Activated naive CD4-positive, alpha-beta T cell treated with anti-CD3 and anti-CD28 coated beads for 36 hours (primary cell): Measurements from ENCODE around the gene NGEF. TPM values are rescaled to one million over a fixed set of nuclear protein-coding genes. Genes with fewer than 3 reads are reported as not detected.

Experiments
- CTCF ChIA-PET: fragments of 350-600 bp; sonication (Branson Sonifier 250); formaldehyde crosslinking; loops from one replicate; lab custom pipeline; 2021; ENCODE audit warnings: antibody characterized with exemption; lab: Charles Lee
- DNase-seq: peaks from one replicate; pipeline ENCODE4 v3.0.0-alpha.2; 2020
- H3K27ac Mint-ChIP-seq: one replicate; pipeline ENCODE4 v1.8.0; 2021; ENCODE audit warnings: mild to moderate bottlenecking, mixed read lengths
- H3K27me3 Mint-ChIP-seq: one replicate; pipeline ENCODE4 v1.8.0; 2021; ENCODE audit warnings: low read depth, mixed read lengths
- H3K36me3 Mint-ChIP-seq: one replicate; pipeline ENCODE4 v1.8.0; 2021; ENCODE audit warnings: low read depth, mixed read lengths
- H3K4me1 Mint-ChIP-seq: one replicate; pipeline ENCODE4 v1.8.0; 2021; ENCODE audit warnings: low read depth, mixed read lengths
- H3K4me3 Mint-ChIP-seq: one replicate; pipeline ENCODE4 v1.8.0; 2021; ENCODE audit warnings: mild to moderate bottlenecking, moderate library complexity, mixed read lengths
- H3K9me3 Mint-ChIP-seq: one replicate; pipeline ENCODE4 v1.8.0; 2021; ENCODE audit warnings: mixed read lengths
- intact Hi-C: fragments of 100-400 bp; cut with micrococcal nuclease; formaldehyde crosslinking; loops from one replicate; pipeline ENCODE4 v1.15.1; 2023
- total RNA-seq, 2 experiments: library from RNA; stranded (reverse); gene quantifications; one replicate each; pipeline ENCODE4 v1.2.3, GENCODE V29; 2021

The NGEF gene
- total RNA-seq, 2 experiments from 2014 or later = 0.12 TPM; not detected in 1

DNA sequence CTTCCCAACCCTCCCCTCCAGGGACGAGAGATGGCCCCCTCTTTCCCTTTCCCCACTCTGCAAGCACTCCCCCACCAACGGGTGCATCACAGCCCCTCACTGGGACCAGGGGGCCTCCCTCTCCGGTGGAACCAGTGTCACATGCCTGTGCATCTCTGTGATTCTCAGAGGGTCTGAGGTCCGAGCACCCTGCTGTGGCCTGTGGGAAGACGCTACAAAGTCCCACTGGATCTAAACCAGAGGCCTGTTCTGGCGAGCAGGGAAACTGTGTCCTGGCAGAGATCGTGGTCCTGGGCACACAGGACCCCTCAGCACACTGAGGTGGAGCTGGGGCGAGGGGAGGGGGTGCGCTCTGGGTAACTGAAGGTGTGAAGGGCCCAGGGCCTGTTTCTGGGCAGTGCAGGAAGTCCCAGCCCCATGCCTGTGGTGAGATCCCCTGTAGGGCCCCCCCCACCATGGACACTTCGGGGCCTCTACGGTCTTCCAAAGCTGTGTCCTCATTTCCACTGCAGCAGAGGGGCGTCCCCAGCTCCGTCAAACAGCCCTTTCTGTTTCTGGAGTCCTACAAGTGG, 135.0 kb downstream of the NGEF start:
- no peak for DNase-seq
- H3K36me3 Mint-ChIP-seq = no peaks in the 10 kb centered on the region
- CTCF ChIA-PET = no interaction called here
- no peak overlapping the region for H3K27ac Mint-ChIP-seq
- H3K9me3 Mint-ChIP-seq = no peaks in the 10 kb centered on the region
- peaks cover 20% of the 10 kb centered on the region for H3K27me3 Mint-ChIP-seq
- H3K4me3 Mint-ChIP-seq = peak overlapping the region; percentile 58
- intact Hi-C loops = loop anchor here (2.0 kb wide), 1 partner anchor 177 kb away; no protein-coding TSS in a partner anchor
- peaks cover 8% of the 10 kb centered on the region for H3K4me1 Mint-ChIP-seq

DNA sequence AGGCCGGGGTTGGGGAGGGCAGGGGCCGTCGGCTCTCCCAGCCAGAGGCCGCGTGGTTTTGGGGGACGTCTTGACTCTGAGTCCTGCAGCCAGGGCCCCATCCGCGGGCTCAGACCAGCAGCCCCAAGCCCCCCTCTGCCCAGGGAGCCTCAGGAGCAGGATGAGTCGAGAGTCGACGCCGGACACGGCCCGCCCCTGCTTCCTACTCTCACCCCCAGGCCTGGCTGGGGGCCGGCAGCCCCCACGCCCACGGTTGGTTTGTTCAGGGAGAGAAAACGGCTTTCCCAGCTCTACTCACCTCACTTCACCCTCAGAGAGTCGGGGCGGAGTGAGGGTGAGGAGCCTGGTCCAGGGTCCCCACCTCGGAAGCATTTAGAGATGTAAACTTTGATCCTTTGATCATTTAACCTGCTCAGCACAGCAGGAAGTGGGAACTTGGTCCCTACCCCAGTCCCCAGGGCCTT, 136.0 kb downstream of the NGEF start:
- Mint-ChIP-seq H3K27ac (no peak overlapping the region), H3K36me3 (no peaks in the 10 kb centered on the region), H3K27me3 (peaks cover 20% of the 10 kb centered on the region), H3K4me3 (peak overlapping the region; percentile 45), H3K9me3 (no peaks in the 10 kb centered on the region), H3K4me1 (peaks cover 8% of the 10 kb centered on the region)
- CTCF ChIA-PET = interaction anchor here (0.7 kb wide), 1 partner anchor 178 kb away, joined by 4 read pairs; no protein-coding TSS in a partner anchor
- DNase-seq = no peak
- intact Hi-C loops = loop anchor here (2.0 kb wide), 1 partner anchor 178 kb away; no protein-coding TSS in a partner anchor

DNA sequence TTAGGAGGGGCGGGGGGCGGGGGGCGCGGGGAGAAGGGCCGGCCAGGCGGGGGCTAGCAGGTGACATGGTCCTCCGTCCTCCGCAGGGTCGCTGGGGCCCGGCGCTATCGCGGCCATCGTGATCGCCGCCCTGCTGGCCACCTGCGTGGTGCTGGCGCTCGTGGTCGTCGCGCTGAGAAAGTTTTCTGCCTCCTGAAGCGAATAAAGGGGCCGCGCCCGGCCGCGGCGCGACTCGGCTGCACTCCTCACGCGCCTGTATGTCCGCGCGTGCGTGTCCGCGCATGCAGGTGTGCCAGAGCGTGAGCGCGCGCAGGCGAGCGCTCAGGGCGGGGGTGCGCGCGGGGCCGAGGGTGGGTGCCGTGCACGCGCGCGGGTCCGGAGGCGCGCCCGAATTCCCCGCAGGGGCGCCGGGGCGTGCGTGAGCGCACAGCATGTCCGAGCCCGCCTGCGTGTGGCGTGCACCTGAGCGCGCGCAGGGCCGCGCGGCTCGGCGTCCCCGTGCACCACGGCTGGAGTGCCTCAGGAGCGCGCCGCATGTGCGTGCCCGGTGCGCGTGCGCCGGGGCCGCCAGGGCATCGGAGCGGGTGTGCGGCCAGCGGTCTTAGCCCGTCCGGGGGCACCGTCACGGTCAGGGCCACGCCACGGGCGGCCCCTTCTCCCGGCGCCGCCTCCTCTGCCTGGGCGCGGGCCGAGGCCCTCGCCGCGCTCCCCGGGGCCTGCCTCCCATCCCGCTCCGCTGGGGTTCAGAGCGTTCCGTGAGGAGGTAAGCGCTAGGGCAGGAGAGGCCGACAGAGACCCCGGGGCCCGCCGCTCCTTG, 136.7 kb downstream of the NGEF start:
- intact Hi-C loops = loop anchor here (2.0 kb wide), 1 partner anchor 178 kb away; no protein-coding TSS in a partner anchor
- peak; percentile 19 for DNase-seq
- peaks cover 8% of the 10 kb centered on the region for H3K4me1 Mint-ChIP-seq
- CTCF ChIA-PET = no interaction called here
- H3K36me3 Mint-ChIP-seq = no peaks in the 10 kb centered on the region
- peak overlapping the region; percentile 39 for H3K4me3 Mint-ChIP-seq
- H3K27me3 Mint-ChIP-seq = peaks cover 20% of the 10 kb centered on the region
- no peaks in the 10 kb centered on the region for H3K9me3 Mint-ChIP-seq
- no peak overlapping the region for H3K27ac Mint-ChIP-seq

DNA sequence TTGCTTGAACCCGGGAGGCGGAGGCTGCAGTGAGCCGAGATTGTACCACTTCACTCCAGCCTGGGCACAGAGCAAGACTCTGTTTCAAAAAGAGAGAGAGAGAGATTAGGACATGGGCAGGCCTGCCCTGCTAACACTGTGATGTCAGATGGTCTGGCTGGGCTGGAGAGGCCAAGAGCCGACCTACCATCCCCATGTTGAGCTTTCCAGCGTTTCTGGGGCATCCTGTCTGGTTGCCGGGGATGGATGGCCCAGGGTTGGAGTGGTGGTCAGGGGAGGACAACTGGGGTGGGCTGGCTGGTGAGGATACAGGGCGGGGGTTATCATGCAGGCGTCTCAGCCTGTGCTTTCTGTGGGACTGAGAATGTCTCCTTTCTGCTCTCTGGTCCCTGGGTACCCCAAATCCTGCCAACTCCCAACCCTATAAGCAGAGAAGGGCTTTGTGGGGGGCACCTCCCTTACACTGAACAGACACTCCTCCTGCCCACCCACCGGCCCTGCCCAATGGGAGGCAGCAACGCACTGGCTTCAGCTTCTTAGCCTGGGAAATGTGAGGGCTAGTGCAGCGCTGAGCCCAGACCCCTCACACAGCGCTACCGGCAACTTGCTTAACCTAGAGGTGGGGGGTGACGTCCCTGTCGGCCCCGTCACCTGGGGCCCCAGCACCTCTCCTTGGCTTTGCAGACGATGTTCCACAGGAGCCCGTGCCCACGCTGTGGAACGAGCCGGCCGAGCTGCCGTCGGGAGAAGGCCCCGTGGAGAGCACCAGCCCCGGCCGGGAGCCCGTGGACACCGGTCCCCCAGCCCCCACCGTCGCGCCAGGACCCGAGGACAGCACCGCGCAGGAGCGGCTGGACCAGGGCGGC, 137.6 kb downstream of the NGEF start:
- H3K27ac Mint-ChIP-seq = no peak overlapping the region
- CTCF ChIA-PET = no interaction called here
- H3K9me3 Mint-ChIP-seq = no peaks in the 10 kb centered on the region
- peak overlapping the region; percentile 56 for H3K4me3 Mint-ChIP-seq
- peaks cover 8% of the 10 kb centered on the region for H3K4me1 Mint-ChIP-seq
- H3K27me3 Mint-ChIP-seq = peaks cover 20% of the 10 kb centered on the region
- H3K36me3 Mint-ChIP-seq = no peaks in the 10 kb centered on the region
- DNase-seq = peak; percentile 10
- intact Hi-C loops = loop anchor here (2.0 kb wide), 1 partner anchor 179 kb away; no protein-coding TSS in a partner anchor

DNA sequence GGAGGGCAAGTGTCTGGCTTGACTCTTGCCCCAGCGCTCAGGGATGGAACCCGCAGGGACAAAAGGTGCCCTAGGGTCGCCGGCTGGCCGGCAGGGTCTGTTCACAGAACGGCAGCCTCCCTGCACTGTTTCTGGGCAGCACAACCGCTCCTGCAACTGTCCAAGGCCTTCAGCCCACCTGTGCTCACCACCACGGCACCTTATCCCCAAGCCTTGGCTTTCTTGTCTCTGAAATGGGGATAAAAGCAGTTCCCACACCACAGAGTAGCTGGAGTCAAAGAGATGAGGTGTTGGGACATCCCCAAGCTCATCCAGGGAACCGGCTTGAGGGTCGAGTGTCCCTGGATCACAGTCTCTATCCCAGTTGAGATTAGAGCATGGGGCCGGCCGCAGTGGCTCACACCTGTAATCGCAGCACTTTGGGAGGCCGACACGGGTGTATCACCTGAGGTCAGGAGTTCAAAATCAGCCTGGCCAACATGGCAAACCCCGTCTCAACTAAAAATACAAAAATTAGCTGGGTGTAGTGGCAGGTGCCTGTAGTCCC, 138.3 kb downstream of the NGEF start:
- intact Hi-C loops = no loop called here
- H3K9me3 Mint-ChIP-seq = no peaks in the 10 kb centered on the region
- peaks cover 20% of the 10 kb centered on the region for H3K27me3 Mint-ChIP-seq
- H3K36me3 Mint-ChIP-seq = no peaks in the 10 kb centered on the region
- H3K4me3 Mint-ChIP-seq = peak overlapping the region; percentile 56
- CTCF ChIA-PET = no interaction called here
- no peak overlapping the region for H3K27ac Mint-ChIP-seq
- no peak for DNase-seq
- peaks cover 8% of the 10 kb centered on the region for H3K4me1 Mint-ChIP-seq

DNA sequence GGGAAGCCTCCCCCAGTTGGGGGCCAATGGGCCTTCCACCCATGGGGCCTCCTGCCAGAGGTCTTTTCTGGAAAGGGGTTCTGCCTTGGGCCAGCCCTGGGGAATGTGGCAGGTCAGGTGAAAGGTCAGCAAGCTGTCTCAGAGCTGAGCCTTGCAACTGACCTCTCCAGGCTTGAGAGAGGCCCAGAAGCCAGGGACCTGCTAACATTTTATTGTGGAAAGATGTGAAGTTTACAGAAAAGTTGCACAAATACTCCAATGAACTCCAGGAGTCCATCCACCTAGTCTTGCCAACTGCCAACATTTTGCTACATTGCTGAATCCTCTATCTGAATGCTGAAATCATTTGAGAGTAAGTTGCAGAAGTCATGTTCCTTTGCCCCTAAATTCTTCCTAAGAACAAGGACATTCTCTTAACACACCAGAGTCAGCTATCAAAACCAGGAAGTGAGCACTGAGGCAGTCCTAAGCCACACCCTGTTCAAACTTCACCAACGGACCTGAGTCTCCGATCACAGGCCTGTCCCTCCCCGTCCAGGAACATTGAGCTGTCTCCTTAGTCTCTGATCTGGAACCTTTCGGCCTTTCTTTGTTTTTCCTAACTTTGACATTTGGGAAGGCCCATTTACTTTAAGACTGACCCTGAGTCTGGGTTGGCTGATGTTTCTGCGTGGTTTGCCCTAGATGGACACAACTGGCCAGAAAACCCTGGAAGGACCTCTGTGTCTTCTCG, 139.0 kb downstream of the NGEF start:
- Mint-ChIP-seq H3K4me3 (no peak overlapping the region), H3K27me3 (peaks cover 20% of the 10 kb centered on the region), H3K4me1 (peaks cover 8% of the 10 kb centered on the region), H3K36me3 (no peaks in the 10 kb centered on the region), H3K9me3 (no peaks in the 10 kb centered on the region), H3K27ac (no peak overlapping the region)
- intact Hi-C loops = no loop called here
- CTCF ChIA-PET = no interaction called here
- DNase-seq = no peak

DNA sequence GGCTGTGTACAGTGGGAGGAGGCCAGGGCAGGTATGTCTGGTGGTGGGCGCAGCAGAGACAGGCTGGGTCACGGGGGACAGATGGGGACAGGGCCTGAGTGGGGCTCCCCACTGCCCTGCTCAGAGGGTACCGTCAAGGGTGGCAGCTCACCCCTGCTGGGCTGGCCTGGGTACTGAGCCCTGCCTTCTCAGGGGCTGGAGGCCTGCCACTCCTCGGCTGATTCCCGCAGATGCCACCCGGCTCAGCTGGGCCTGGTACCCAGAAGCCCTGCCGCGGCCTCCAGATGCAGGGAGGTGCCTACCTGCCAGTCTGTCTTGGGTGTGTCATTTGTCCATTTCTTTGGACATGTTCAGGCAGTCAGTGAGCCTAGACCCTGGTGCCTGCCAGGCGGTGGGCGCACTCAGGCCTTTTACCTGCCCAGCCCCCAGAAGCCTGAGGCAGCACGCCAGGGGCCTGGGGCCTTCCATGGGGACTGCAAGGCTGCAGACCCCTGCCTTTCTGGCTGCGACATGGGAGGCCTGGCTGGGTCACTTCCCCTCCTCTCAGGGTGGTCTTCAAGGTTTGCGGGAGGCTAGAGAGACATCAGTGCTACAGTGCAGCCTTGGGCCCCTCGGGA, 139.7 kb downstream of the NGEF start:
- H3K27ac Mint-ChIP-seq = no peak overlapping the region
- no peaks in the 10 kb centered on the region for H3K36me3 Mint-ChIP-seq
- peaks cover 8% of the 10 kb centered on the region for H3K4me1 Mint-ChIP-seq
- no peaks in the 10 kb centered on the region for H3K9me3 Mint-ChIP-seq
- H3K27me3 Mint-ChIP-seq = peaks cover 20% of the 10 kb centered on the region
- no peak overlapping the region for H3K4me3 Mint-ChIP-seq
- CTCF ChIA-PET = no interaction called here
- no peak for DNase-seq
- intact Hi-C loops = no loop called here

DNA sequence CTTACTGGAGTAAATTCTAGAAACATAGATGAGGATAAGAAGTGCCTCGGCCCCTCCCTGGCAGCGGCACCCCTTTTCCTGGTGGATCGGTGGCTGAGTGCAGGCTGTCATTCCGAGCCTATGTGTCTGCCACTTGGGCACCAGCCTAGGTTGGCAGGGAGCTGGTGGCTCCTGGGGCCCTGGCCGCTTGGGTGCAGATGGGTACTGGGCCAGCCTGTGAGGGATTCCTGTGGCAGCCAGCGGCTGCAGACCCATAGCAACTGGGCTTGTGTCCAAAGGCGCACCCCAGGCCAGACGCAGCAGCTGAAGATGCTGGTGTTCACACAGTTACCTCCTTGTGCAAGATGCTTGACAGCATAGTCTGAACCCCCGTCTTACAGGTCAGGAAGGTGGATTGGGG, 140.2 kb downstream of the NGEF start:
- intact Hi-C loops = no loop called here
- Mint-ChIP-seq H3K4me3 (no peak overlapping the region), H3K27ac (no peak overlapping the region), H3K36me3 (no peaks in the 10 kb centered on the region), H3K27me3 (peaks cover 18% of the 10 kb centered on the region), H3K9me3 (no peaks in the 10 kb centered on the region), H3K4me1 (peaks cover 8% of the 10 kb centered on the region)
- no peak for DNase-seq
- CTCF ChIA-PET = no interaction called here

DNA sequence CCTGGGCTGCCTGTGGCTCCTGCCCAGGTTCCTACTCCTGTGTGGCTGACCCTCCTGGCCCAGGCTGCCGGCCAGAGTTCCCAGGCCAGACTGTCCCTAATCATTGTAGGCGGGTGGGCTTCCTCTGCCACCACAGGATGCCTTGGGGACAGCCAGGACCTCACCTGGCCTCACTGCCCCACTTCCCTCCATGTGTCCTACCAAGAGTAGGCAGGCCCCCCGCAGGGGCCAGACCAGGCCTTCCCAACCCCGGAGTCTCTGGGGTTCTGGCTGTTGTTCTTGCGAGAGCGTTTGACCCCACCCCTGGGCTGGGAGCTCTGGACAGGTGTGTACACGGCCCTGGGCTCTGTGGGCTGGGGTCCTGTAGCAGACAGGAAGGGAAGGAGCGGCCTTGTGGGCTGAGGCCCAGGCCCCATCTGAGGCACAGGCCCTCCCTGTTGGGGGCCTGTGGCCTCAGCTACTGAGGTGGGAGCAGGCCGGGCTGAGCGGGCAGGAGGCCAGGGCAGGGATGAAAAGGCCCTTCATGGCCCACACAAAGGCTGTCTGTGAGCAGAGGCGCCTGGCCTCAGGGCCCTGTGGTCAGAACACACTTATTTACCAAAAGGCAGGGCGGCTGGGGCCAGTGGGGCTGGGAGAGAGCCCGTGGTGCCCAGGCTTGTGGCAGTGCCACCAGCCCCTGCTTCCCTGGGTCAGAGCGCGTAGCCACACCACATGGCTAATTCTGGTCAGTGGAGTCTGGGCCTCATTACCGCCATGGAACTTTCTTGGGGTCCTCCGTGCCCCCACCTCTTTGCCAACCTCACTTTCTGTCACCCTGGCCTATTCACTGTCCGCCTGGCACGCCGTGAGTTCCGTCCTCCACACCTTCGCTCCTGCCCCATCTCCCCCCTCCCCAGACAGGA, 141.0 kb downstream of the NGEF start:
- DNase-seq = no peak
- Mint-ChIP-seq H3K36me3 (no peaks in the 10 kb centered on the region), H3K27me3 (peaks cover 14% of the 10 kb centered on the region), H3K9me3 (no peaks in the 10 kb centered on the region), H3K4me1 (peaks cover 8% of the 10 kb centered on the region), H3K27ac (no peak overlapping the region), H3K4me3 (no peak overlapping the region)
- CTCF ChIA-PET = no interaction called here
- intact Hi-C loops = no loop called here

DNA sequence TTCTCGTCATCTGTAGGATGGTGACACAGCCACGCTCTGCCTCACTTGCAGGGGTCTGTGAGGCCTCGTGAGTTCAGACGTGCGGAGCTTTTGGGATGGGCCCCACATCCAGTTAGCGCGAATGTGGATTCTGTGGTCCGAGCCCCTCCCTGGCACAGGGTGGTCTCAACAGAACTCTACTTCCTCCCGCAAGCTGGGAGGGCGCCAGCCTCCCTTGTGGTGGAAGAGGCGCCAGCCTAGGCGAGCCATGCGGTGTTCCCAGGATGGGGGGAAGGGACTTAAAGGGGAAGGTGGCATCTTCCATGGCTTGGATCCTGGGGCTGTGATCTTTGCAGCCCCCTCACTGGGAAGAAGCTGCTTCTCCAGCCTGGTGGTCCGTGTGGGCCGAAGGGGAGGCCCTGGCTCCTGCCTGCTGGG, 141.6 kb downstream of the NGEF start:
- Mint-ChIP-seq H3K27me3 (peaks cover 14% of the 10 kb centered on the region), H3K36me3 (no peaks in the 10 kb centered on the region), H3K4me1 (peaks cover 8% of the 10 kb centered on the region), H3K4me3 (no peak overlapping the region), H3K27ac (no peak overlapping the region), H3K9me3 (no peaks in the 10 kb centered on the region)
- CTCF ChIA-PET = interaction anchor here (0.7 kb wide), 1 partner anchor 264 kb away, joined by 3 read pairs; no protein-coding TSS in a partner anchor
- no peak for DNase-seq
- intact Hi-C loops = no loop called here
